HEK293 (cell line): Measurements from ENCODE around the gene PYGM.

Source experiments
- CTCF ChIA-PET: fragments of 350-600 bp; formaldehyde crosslinking; extraction: SDS; loops from one replicate; lab custom pipeline; 2021; ENCODE audit warnings: antibody characterized with exemption; lab: Yijun Ruan, JAX
- POLR2A ChIA-PET: fragments of 300-600 bp; formaldehyde crosslinking; extraction: SDS; loops from one replicate; lab custom pipeline; 2020; ENCODE audit warnings: antibody characterized with exemption, inconsistent platforms; lab: Yijun Ruan, JAX
- H3K27ac ChIP-seq: fragments of 200-500 bp; sonication (Bioruptor generic); 2 replicates; pipeline ENCODE4 v1.5.1; 2014; ENCODE audit warnings: low read depth, low read length, control low read depth, inconsistent platforms; ENCODE audit errors: extremely low read depth
- H3K36me3 ChIP-seq, 2 experiments: fragments of 200-500 bp in 1 of 2; sonication (Bioruptor generic) in 1 of 2; 1 replicate in 1 of 2; 2 replicates in 1 of 2; pipeline ENCODE4 v1.5.1; 2014 to 2017; ENCODE audit warnings: inconsistent platforms in 2 of 2, low read length in 2 of 2; ENCODE audit not compliant: control insufficient read depth in 2 of 2, insufficient read depth in 1 of 2
- H3K4me1 ChIP-seq: fragments of 200-500 bp; sonication (Bioruptor generic); 2 replicates; pipeline ENCODE4 v1.5.1; 2014; ENCODE audit warnings: mild to moderate bottlenecking, low read length, inconsistent platforms; ENCODE audit not compliant: control insufficient read depth, insufficient read depth
- H3K4me3 ChIP-seq: 2 replicates; pipeline ENCODE4 v1.5.1; 2011; ENCODE audit warnings: low read depth, mild to moderate bottlenecking, control low read depth, low read length, moderate library complexity
- H3K9me3 ChIP-seq: fragments of 200-500 bp; sonication (Bioruptor generic); 2 replicates; pipeline ENCODE4 v1.5.1; 2014; ENCODE audit warnings: low read depth, low read length, inconsistent platforms; ENCODE audit not compliant: control insufficient read depth, insufficient read depth
- BCL11A ChIP-seq: fragments of 450-650 bp; formaldehyde crosslinking; IDR thresholded peaks from 2 replicates; pipeline ENCODE4 v1.5.1; 2016; ENCODE audit warnings: low read depth, missing biosample characterization, missing genetic modification characterization
- GLIS2 ChIP-seq: fragments of 450-650 bp; formaldehyde crosslinking; IDR thresholded peaks from 2 replicates; pipeline ENCODE4 v1.5.1; 2016; ENCODE audit warnings: missing biosample characterization, missing genetic modification characterization
- KLF16 ChIP-seq: fragments of 450-650 bp; formaldehyde crosslinking; IDR thresholded peaks from 2 replicates; pipeline ENCODE4 v1.5.1; 2017; ENCODE audit warnings: missing biosample characterization, missing genetic modification characterization
- PATZ1 ChIP-seq: fragments of 450-650 bp; formaldehyde crosslinking; IDR thresholded peaks from 2 replicates; pipeline ENCODE4 v1.5.1; 2016; ENCODE audit warnings: missing biosample characterization, missing genetic modification characterization
- REST ChIP-seq: fragments of 450-650 bp; formaldehyde crosslinking; IDR thresholded peaks from 2 replicates; pipeline ENCODE4 v1.5.1; 2016; ENCODE audit warnings: missing biosample characterization, missing genetic modification characterization
- SP2 ChIP-seq: fragments of 450-650 bp; formaldehyde crosslinking; IDR thresholded peaks from 2 replicates; pipeline ENCODE4 v1.5.1; 2016; ENCODE audit warnings: missing biosample characterization, missing genetic modification characterization
- ZBTB17 ChIP-seq: fragments of 450-650 bp; formaldehyde crosslinking; IDR thresholded peaks from 2 replicates; pipeline ENCODE4 v1.5.1; 2016; ENCODE audit warnings: missing biosample characterization, missing genetic modification characterization
- ZFP69B ChIP-seq: fragments of 450-650 bp; formaldehyde crosslinking; IDR thresholded peaks from 2 replicates; pipeline ENCODE4 v1.5.1; 2016; ENCODE audit warnings: missing biosample characterization, missing genetic modification characterization
- ZNF146 ChIP-seq: fragments of 450-650 bp; formaldehyde crosslinking; IDR thresholded peaks from 2 replicates; pipeline ENCODE4 v1.5.1; 2016; ENCODE audit warnings: missing biosample characterization, missing genetic modification characterization
- ZNF16 ChIP-seq: fragments of 450-650 bp; formaldehyde crosslinking; IDR thresholded peaks from 2 replicates; pipeline ENCODE4 v1.5.1; 2016; ENCODE audit warnings: low read depth, missing biosample characterization, missing genetic modification characterization
- ZNF184 ChIP-seq: fragments of 450-650 bp; IDR thresholded peaks from 2 replicates; pipeline ENCODE4 v1.5.1; 2018; ENCODE audit warnings: missing biosample characterization, mild to moderate bottlenecking, missing genetic modification characterization
- ZNF274 ChIP-seq, 2 experiments: fragments of 200-500 bp in 1 of 2; fragments of 450-650 bp in 1 of 2; sonication (Bioruptor generic) in 1 of 2; formaldehyde crosslinking in 1 of 2; IDR thresholded peaks; 2 replicates each; pipeline versions ENCODE4 v1.5.1 to v1.6.1; 2014 to 2016; ENCODE audit warnings: borderline replicate concordance in 1 of 2, inconsistent platforms in 1 of 2, low read length in 1 of 2, missing biosample characterization in 1 of 2, missing genetic modification characterization in 1 of 2
- ZNF292 ChIP-seq: fragments of 450-650 bp; formaldehyde crosslinking; IDR thresholded peaks from 2 replicates; pipeline ENCODE4 v1.5.1; 2016; ENCODE audit warnings: low read depth, missing biosample characterization, missing genetic modification characterization, borderline replicate concordance
- ZNF518A ChIP-seq: fragments of 450-650 bp; formaldehyde crosslinking; conservative IDR thresholded peaks from 2 replicates; pipeline ENCODE4 v1.5.1; 2016; ENCODE audit warnings: low read depth, missing biosample characterization, missing genetic modification characterization
- ZNF585B ChIP-seq: fragments of 450-650 bp; formaldehyde crosslinking; IDR thresholded peaks from 2 replicates; pipeline ENCODE4 v1.5.1; 2016; ENCODE audit warnings: missing biosample characterization, missing genetic modification characterization
- ZNF692 ChIP-seq: fragments of 450-650 bp; formaldehyde crosslinking; IDR thresholded peaks from 2 replicates; pipeline ENCODE4 v1.5.1; 2016; ENCODE audit warnings: missing biosample characterization, missing genetic modification characterization
- ZNF76 ChIP-seq: fragments of 450-650 bp; formaldehyde crosslinking; IDR thresholded peaks from 2 replicates; pipeline ENCODE4; 2016; ENCODE audit warnings: low read depth, missing biosample characterization, missing genetic modification characterization, borderline replicate concordance

PYGM gene

GRCh38 chr11:64777449-64778222 lies 17.9 kb upstream of the PYGM start:
- H3K4me3 ChIP-seq, result peak overlapping the region; percentile 96
- no peaks in the 10 kb centered on the region for H3K4me1 ChIP-seq
- no peaks in the 10 kb centered on the region for H3K9me3 ChIP-seq
- peak overlapping the region; percentile 97 for H3K27ac ChIP-seq
- ChIA-PET CTCF (interaction anchor here (0.6 to 2.8 kb wide), 5 partner anchors 10 to 89 kb away, joined by 3 to 13 read pairs (median 4); partner anchors contain the start of gene RASGRP2), POLR2A (interaction anchor here (1.6 to 2.0 kb wide), 3 partner anchors 10 to 17 kb away, joined by 6 to 16 read pairs (median 7); partner anchors contain the start of gene PYGM)
- no peak for TF ChIP-seq ZNF184 (tag by site-specific recombination)
- TF ChIP-seq REST (tag by site-specific recombination), result peak; percentile 96
- TF ChIP-seq ZNF518A (tag by site-specific recombination), result no peak
- no peak for TF ChIP-seq ZNF76 (tag by site-specific recombination)
- peak; percentile 20; the same call in 1 of the 2 replicates for TF ChIP-seq GLIS2
- TF ChIP-seq ZBTB17 (tag by site-specific recombination), result 0 out of 2 replicates have a peak, but pooled peaks have one; percentile 9
- TF ChIP-seq ZNF692, result peak; percentile 89
- TF ChIP-seq PATZ1 (tag by site-specific recombination), result peak; percentile 42; the same call in 1 of the 2 replicates
- TF ChIP-seq BCL11A (tag by site-specific recombination), result no peak
- TF ChIP-seq KLF16 (tag by site-specific recombination), result 0 out of 2 replicates have a peak, but pooled peaks have one; percentile 25
- TF ChIP-seq ZNF274 (IDR thresholded peaks at IDR 0.05; ENCODE audit: low read length), result no peak
- TF ChIP-seq ZNF274 (tag by site-specific recombination; IDR thresholded peaks at IDR 0.05; ENCODE audit: borderline replicate concordance), result no peak
- no peak for TF ChIP-seq ZNF292
- TF ChIP-seq SP2, result peak; percentile 16; the same call in 1 of the 2 replicates
- TF ChIP-seq ZNF146 (tag by site-specific recombination), result no peak
- TF ChIP-seq ZNF585B (tag by site-specific recombination), result no peak
- TF ChIP-seq ZNF16 (tag by site-specific recombination), result no peak
- peak; percentile 84 for TF ChIP-seq ZFP69B (tag by site-specific recombination)
- H3K36me3 ChIP-seq, result peaks cover 32 to 53% of the 10 kb centered on the region in 2 experiments
